ENCODE measurements around the gene CDKN3.

GRCh38 chr14:54368291-54368690 is 28.5 kb upstream of the CDKN3 start:
- TF ChIP-seq, protein P1, sequence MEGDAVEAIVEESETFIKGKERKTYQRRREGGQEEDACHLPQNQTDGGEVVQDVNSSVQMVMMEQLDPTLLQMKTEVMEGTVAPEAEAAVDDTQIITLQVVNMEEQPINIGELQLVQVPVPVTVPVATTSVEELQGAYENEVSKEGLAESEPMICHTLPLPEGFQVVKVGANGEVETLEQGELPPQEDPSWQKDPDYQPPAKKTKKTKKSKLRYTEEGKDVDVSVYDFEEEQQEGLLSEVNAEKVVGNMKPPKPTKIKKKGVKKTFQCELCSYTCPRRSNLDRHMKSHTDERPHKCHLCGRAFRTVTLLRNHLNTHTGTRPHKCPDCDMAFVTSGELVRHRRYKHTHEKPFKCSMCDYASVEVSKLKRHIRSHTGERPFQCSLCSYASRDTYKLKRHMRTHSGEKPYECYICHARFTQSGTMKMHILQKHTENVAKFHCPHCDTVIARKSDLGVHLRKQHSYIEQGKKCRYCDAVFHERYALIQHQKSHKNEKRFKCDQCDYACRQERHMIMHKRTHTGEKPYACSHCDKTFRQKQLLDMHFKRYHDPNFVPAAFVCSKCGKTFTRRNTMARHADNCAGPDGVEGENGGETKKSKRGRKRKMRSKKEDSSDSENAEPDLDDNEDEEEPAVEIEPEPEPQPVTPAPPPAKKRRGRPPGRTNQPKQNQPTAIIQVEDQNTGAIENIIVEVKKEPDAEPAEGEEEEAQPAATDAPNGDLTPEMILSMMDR (IDR thresholded peaks at IDR 0.05; ENCODE audit: insufficient read depth, low read depth, low read length), result no peak
- TF ChIP-seq EZH2 (IDR thresholded peaks at IDR 0.05; ENCODE audit: insufficient read depth, low read length), result no peak
